ENCODE data around the gene CHST5. TPM values are rescaled to one million over a fixed set of nuclear protein-coding genes. Genes with fewer than 3 reads are reported as not detected.

Gene CHST5
- total RNA-seq, 1 experiment from 2014 or later = 0.54 TPM

GRCh38 chr16:75486676-75487313 is 49.1 kb downstream of the CHST5 start:
- no TSS peak for BruUV-seq (replicated peaks)

GRCh38 chr16:75486014-75486675 is 49.8 kb downstream of the CHST5 start:
- ChIA-PET CTCF (no interaction called here), POLR2A (ENCODE audit: low non-redundant PET) (no interaction called here)
- Histone ChIP-seq H3K9me3 (ENCODE audit: low read depth, low read length, poor library complexity, severe bottlenecking) (no peaks in the 10 kb centered on the region), H3K27ac (ENCODE audit: low read depth, low read length, poor library complexity, severe bottlenecking) (no peak overlapping the region), H3K27me3 (replicated peaks; ENCODE audit: insufficient read depth, low read depth, low read length, poor library complexity) (no peaks in the 10 kb centered on the region), H3K4me1 (ENCODE audit: insufficient read depth, low read length, poor library complexity, severe bottlenecking) (no peaks in the 10 kb centered on the region), H3K36me3 (ENCODE audit: insufficient read depth, low read length, poor library complexity, severe bottlenecking) (no peaks in the 10 kb centered on the region), H3K4me3 (ENCODE audit: low read depth, low read length, poor library complexity, severe bottlenecking) (no peak overlapping the region)
- intact Hi-C loops (cut with micrococcal nuclease; ENCODE audit: unreplicated experiment) = no loop called here
- no TSS peak for BruUV-seq (replicated peaks)
- DNase-seq (ENCODE audit: low spot score) = no peak
- TF ChIP-seq EZH2 (IDR thresholded peaks at IDR 0.05; ENCODE audit: borderline replicate concordance, low read depth, low read length, poor library complexity, severe bottlenecking) (no peak), CTCF (conservative IDR thresholded peaks at IDR 0.05; ENCODE audit: low read depth, low read length) (no peak)

More at GRCh38 chr16:75486676-75487313, 49.1 kb downstream of the CHST5 start:
- Histone ChIP-seq H3K27me3 (replicated peaks; ENCODE audit: insufficient read depth, low read depth, low read length, poor library complexity) (no peaks in the 10 kb centered on the region), H3K36me3 (ENCODE audit: insufficient read depth, low read length, poor library complexity, severe bottlenecking) (no peaks in the 10 kb centered on the region), H3K27ac (ENCODE audit: low read depth, low read length, poor library complexity, severe bottlenecking) (no peak overlapping the region), H3K9me3 (ENCODE audit: low read depth, low read length, poor library complexity, severe bottlenecking) (no peaks in the 10 kb centered on the region), H3K4me3 (ENCODE audit: low read depth, low read length, poor library complexity, severe bottlenecking) (no peak overlapping the region), H3K4me1 (ENCODE audit: insufficient read depth, low read length, poor library complexity, severe bottlenecking) (peaks cover 2% of the 10 kb centered on the region)
- intact Hi-C loops (cut with micrococcal nuclease; ENCODE audit: unreplicated experiment) = no loop called here
- TF ChIP-seq EZH2 (IDR thresholded peaks at IDR 0.05; ENCODE audit: borderline replicate concordance, low read depth, low read length, poor library complexity, severe bottlenecking) = no peak
- TF ChIP-seq CTCF (conservative IDR thresholded peaks at IDR 0.05; ENCODE audit: low read depth, low read length) = no peak
- CTCF ChIA-PET = interaction anchor here (0.6 kb wide), 1 partner anchor 41 kb away, joined by 4 read pairs; no protein-coding TSS in a partner anchor
- DNase-seq (ENCODE audit: low spot score) = no peak
- POLR2A ChIA-PET (ENCODE audit: low non-redundant PET) = no interaction called here

DNA sequence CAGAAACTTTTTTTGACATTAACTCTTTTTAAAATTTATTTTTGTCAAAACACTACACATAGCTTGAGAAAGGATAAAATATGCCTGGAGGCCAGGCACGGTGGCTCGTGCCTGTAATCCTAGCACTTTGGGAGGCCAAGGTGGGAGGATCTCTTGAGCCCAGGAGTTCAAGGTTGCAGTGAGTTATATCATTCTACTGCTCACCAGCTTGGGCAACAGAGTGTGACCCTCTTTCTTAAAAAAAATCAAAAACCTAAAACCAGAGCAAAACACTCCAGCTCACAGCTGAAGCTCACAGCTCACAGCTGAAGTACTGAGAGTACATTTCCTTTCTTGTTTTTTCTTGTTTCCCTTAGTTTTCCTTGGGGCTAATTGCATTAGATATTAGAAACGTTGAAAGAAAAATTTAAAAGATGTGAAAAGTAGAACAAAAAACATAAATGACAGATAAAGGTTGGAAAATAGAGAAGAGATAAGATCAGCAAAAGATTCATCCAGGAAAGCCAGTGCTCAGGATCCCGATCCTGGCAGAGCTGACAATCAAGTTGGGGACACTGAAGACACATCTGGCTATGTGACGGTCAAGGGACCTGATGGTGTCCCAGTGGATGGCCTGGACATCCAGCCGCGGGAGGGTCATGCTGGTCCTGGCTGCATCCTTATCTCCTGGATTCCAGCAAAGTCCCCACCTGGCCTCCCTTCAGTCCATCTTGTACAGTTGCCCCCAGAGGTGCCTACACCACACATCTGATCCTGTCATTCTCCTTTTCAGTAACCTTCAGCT is 50.5 kb downstream of the CHST5 start:
- DNase-seq (ENCODE audit: low spot score) = no peak
- Histone ChIP-seq H3K27ac (ENCODE audit: low read depth, low read length, poor library complexity, severe bottlenecking) (no peak overlapping the region), H3K4me1 (ENCODE audit: insufficient read depth, low read length, poor library complexity, severe bottlenecking) (no peaks in the 10 kb centered on the region), H3K36me3 (ENCODE audit: insufficient read depth, low read length, poor library complexity, severe bottlenecking) (no peaks in the 10 kb centered on the region), H3K27me3 (replicated peaks; ENCODE audit: insufficient read depth, low read depth, low read length, poor library complexity) (no peaks in the 10 kb centered on the region), H3K4me3 (ENCODE audit: low read depth, low read length, poor library complexity, severe bottlenecking) (no peak overlapping the region), H3K9me3 (ENCODE audit: low read depth, low read length, poor library complexity, severe bottlenecking) (no peaks in the 10 kb centered on the region)
- CTCF ChIA-PET = no interaction called here
- POLR2A ChIA-PET (ENCODE audit: low non-redundant PET) = no interaction called here
- intact Hi-C loops (cut with micrococcal nuclease; ENCODE audit: unreplicated experiment) = no loop called here
- BruUV-seq (replicated peaks) = no TSS peak
- no peak for TF ChIP-seq EZH2 (IDR thresholded peaks at IDR 0.05; ENCODE audit: borderline replicate concordance, low read depth, low read length, poor library complexity, severe bottlenecking)
- TF ChIP-seq CTCF (conservative IDR thresholded peaks at IDR 0.05; ENCODE audit: low read depth, low read length) = no peak
